GM10266 (cell line): ENCODE data around the gene LARGE1.

Source experiments
- DNase-seq: peaks from one replicate; pipeline ENCODE4 v3.0.0; 2012; ENCODE audit errors: extremely low spot score
- CTCF ChIP-seq: IDR thresholded peaks from 2 replicates; pipeline ENCODE4 v1.5.1; 2012; ENCODE audit warnings: mild to moderate bottlenecking, low read depth; ENCODE audit not compliant: control insufficient read depth, insufficient read depth; ENCODE audit errors: missing control alignments

The LARGE1 gene

GRCh38 chr22:33440756-33441155 is 479.5 kb downstream of the LARGE1 start:
- no peak for DNase-seq
- no peak for TF ChIP-seq CTCF

GRCh38 chr22:33438273-33438672 is 482.0 kb downstream of the LARGE1 start:
- TF ChIP-seq CTCF, result no peak
- no peak for DNase-seq

- no peak for TF ChIP-seq CTCF
- DNase-seq, result no peak
Measured at GRCh38 chr22:33431300-33431699, 489.0 kb downstream of the LARGE1 start.

GRCh38 chr22:33429281-33429680 is 491.0 kb downstream of the LARGE1 start:
- no peak for TF ChIP-seq CTCF
- DNase-seq, result no peak

- no peak for DNase-seq
- TF ChIP-seq CTCF, result no peak
Measured at GRCh38 chr22:33427461-33427860, 492.8 kb downstream of the LARGE1 start.

GRCh38 chr22:33426451-33426850 is 493.8 kb downstream of the LARGE1 start:
- DNase-seq, result no peak
- TF ChIP-seq CTCF, result no peak

- no peak for DNase-seq
- no peak for TF ChIP-seq CTCF
Measured at GRCh38 chr22:33421859-33422258, 498.4 kb downstream of the LARGE1 start.

- DNase-seq, result no peak
- no peak for TF ChIP-seq CTCF
Measured at GRCh38 chr22:33418484-33418883, 501.8 kb downstream of the LARGE1 start.
